IMR-90 (cell line): ENCODE measurements around the gene LAMA2. TPM values are rescaled to one million over a fixed set of nuclear protein-coding genes. Genes with fewer than 3 reads are reported as not detected.
A peak's percentile ranks its signal among the peaks of the same experiment; 100 is the strongest.

ENCODE experiments used
- ATAC-seq: fragments of 200-7000 bp; cut with Tn5 transposase; 2 replicates; pipeline ENCODE4 v1.9.1; 2020; ENCODE audit warnings: low read depth, mild to moderate bottlenecking, moderate library complexity
- BruUV-seq: library from RNA; stranded (reverse); fragments of 400-500 nt; replicated peaks from 2 replicates; lab custom pipeline; 2021; lab: Mats Ljungman, UMichigan
- CTCF ChIA-PET: fragments of 300-600 bp; formaldehyde crosslinking; extraction: SDS; loops from one replicate; lab custom pipeline; 2021; ENCODE audit warnings: antibody characterized with exemption; lab: Yijun Ruan, JAX
- POLR2A ChIA-PET: fragments of 300-600 bp; sonication (Branson Sonifier 250); formaldehyde crosslinking; loops from one replicate; lab custom pipeline; 2022; ENCODE audit warnings: antibody characterized with exemption; ENCODE audit not compliant: unreplicated experiment; lab: Charles Lee
- DNase-seq: peaks from one replicate; pipeline ENCODE4 v3.0.0; 2013
- H2AFZ ChIP-seq: replicated peaks from 2 replicates; pipeline ENCODE3; 2013; ENCODE audit warnings: low read length, mild to moderate bottlenecking; ENCODE audit not compliant: poor library complexity
- H2AK5ac ChIP-seq: 2 replicates; pipeline ENCODE4 v1.6.1; 2013; ENCODE audit warnings: low read depth, low read length, inconsistent platforms
- H2AK9ac ChIP-seq: replicated peaks from 2 replicates; pipeline ENCODE3; 2013; ENCODE audit warnings: mild to moderate bottlenecking, low read depth, low read length, moderate library complexity; ENCODE audit not compliant: poor library complexity
- H2BK120ac ChIP-seq: 2 replicates; pipeline ENCODE4 v1.6.1; 2013; ENCODE audit warnings: low read depth, low read length, inconsistent platforms
- H2BK15ac ChIP-seq: 3 replicates; pipeline ENCODE4 v1.6.1; 2013; ENCODE audit warnings: low read depth, low read length, inconsistent platforms
- H2BK20ac ChIP-seq: 2 replicates; pipeline ENCODE4 v1.6.1; 2013; ENCODE audit warnings: low read depth, mild to moderate bottlenecking, inconsistent platforms, low read length, moderate library complexity
- H2BK5ac ChIP-seq: 2 replicates; pipeline ENCODE4 v1.6.1; 2013; ENCODE audit warnings: mild to moderate bottlenecking, low read depth, low read length, inconsistent platforms; ENCODE audit not compliant: poor library complexity, severe bottlenecking
- H3K14ac ChIP-seq: replicated peaks from 2 replicates; pipeline ENCODE4 v1.6.1; 2013; ENCODE audit warnings: low read depth, low read length, inconsistent platforms
- H3K18ac ChIP-seq: 2 replicates; pipeline ENCODE4 v1.6.1; 2013; ENCODE audit warnings: low read depth, low read length, control low read depth
- H3K23ac ChIP-seq: 2 replicates; pipeline ENCODE4 v1.6.1; 2013; ENCODE audit warnings: low read depth, low read length, inconsistent platforms
- H3K27ac ChIP-seq: 2 replicates; pipeline ENCODE4 v1.5.1; 2013; ENCODE audit warnings: mild to moderate bottlenecking, control low read depth, low read length; ENCODE audit not compliant: insufficient read depth
- H3K27me3 ChIP-seq: 2 replicates; pipeline ENCODE4 v1.6.1; 2013; ENCODE audit warnings: low read length; ENCODE audit not compliant: control insufficient read depth, insufficient read depth
- H3K36me3 ChIP-seq: 2 replicates; pipeline ENCODE4 v1.6.1; 2013; ENCODE audit warnings: low read length, mixed read lengths; ENCODE audit not compliant: control insufficient read depth, insufficient read depth
- H3K4ac ChIP-seq: 2 replicates; pipeline ENCODE4 v1.6.1; 2013; ENCODE audit warnings: low read depth, low read length, inconsistent platforms
- H3K4me1 ChIP-seq: 2 replicates; pipeline ENCODE4 v1.6.1; 2013; ENCODE audit warnings: low read length, mixed read lengths; ENCODE audit not compliant: control insufficient read depth, insufficient read depth
- H3K4me2 ChIP-seq: 2 replicates; pipeline ENCODE4 v1.6.1; 2013; ENCODE audit warnings: low read depth, mild to moderate bottlenecking, control low read depth, low read length, moderate library complexity
- H3K4me3 ChIP-seq: 2 replicates; pipeline ENCODE4 v1.5.1; 2013; ENCODE audit warnings: low read depth, mild to moderate bottlenecking, control low read depth, low read length, moderate library complexity; ENCODE audit not compliant: insufficient read depth
- H3K56ac ChIP-seq: 2 replicates; pipeline ENCODE4 v1.6.1; 2013; ENCODE audit warnings: low read length, inconsistent platforms; ENCODE audit not compliant: insufficient read depth; ENCODE audit errors: extremely low read depth
- H3K79me1 ChIP-seq, 2 experiments: 2 replicates each; pipeline ENCODE4 v1.6.1; 2013; ENCODE audit warnings: low read length in 2 of 2, inconsistent platforms in 1 of 2, low read depth in 1 of 2
- H3K9ac ChIP-seq: 2 replicates; pipeline ENCODE4 v1.6.1; 2013; ENCODE audit warnings: low read depth, low read length, control low read depth
- H3K9me1 ChIP-seq: 2 replicates; pipeline ENCODE4 v1.6.1; 2013; ENCODE audit warnings: low read length, inconsistent platforms; ENCODE audit not compliant: insufficient read depth
- H3K9me3 ChIP-seq: 2 replicates; pipeline ENCODE4 v1.6.1; 2013; ENCODE audit warnings: low read length; ENCODE audit not compliant: control insufficient read depth, insufficient read depth
- H4K20me1 ChIP-seq: 2 replicates; pipeline ENCODE4 v1.6.1; 2013; ENCODE audit warnings: low read length, inconsistent platforms; ENCODE audit not compliant: insufficient read depth
- H4K5ac ChIP-seq: 2 replicates; pipeline ENCODE4 v1.6.1; 2013; ENCODE audit warnings: mild to moderate bottlenecking, low read depth, low read length, control low read depth
- H4K8ac ChIP-seq, 2 experiments: 2 replicates each; pipeline ENCODE4 v1.6.1; 2013; ENCODE audit warnings: low read depth in 2 of 2, low read length in 2 of 2, control low read depth in 1 of 2, inconsistent platforms in 1 of 2
- H4K91ac ChIP-seq: 2 replicates; pipeline ENCODE4 v1.6.1; 2013; ENCODE audit warnings: low read depth, low read length, inconsistent platforms; ENCODE audit not compliant: insufficient read depth
- BHLHE40 ChIP-seq: fragments of 150-350 bp; IDR thresholded peaks from 2 replicates; pipeline ENCODE4 v1.6.1; 2016; ENCODE audit warnings: mild to moderate bottlenecking, low read depth, low read length
- CEBPB ChIP-seq: IDR thresholded peaks from 2 replicates; pipeline ENCODE4 v1.6.1; 2012; ENCODE audit warnings: low read depth, low read length, improper control_type of control experiment
- CHD1 ChIP-seq: IDR thresholded peaks from 2 replicates; pipeline ENCODE4 v1.6.1; 2012; ENCODE audit warnings: low read depth, low read length, improper control_type of control experiment
- MXI1 ChIP-seq: IDR thresholded peaks from 2 replicates; pipeline ENCODE4 v1.6.1; 2012; ENCODE audit warnings: low read depth, mild to moderate bottlenecking, low read length, moderate library complexity, borderline replicate concordance
- RAD21 ChIP-seq: IDR thresholded peaks from 2 replicates; pipeline ENCODE4 v1.6.1; 2012; ENCODE audit warnings: low read length, improper control_type of control experiment
- RFX5 ChIP-seq: IDR thresholded peaks from 2 replicates; pipeline ENCODE4 v1.8.0; 2012; ENCODE audit warnings: low read depth, mild to moderate bottlenecking, low read length, moderate library complexity
- WGBS, 2 experiments: methylation state at CpG; one replicate each; pipeline versions ENCODE4 v1.1.5 to v1.1.7; 2013; ENCODE audit warnings: missing lambda C conversion rate in 2 of 2; ENCODE audit not compliant: insufficient read length in 1 of 2; ENCODE audit errors: extremely low coverage in 2 of 2; 5-methylcytosine and 5-hydroxymethylcytosine counted together
- dilution Hi-C: fragments of 300-500 bp; cut with HindIII; formaldehyde crosslinking; loops from one replicate; pipeline ENCODE4 v1.14.3; 2018; ENCODE audit warnings: low sequenced_read_pairs; ENCODE audit not compliant: unreplicated experiment
- in situ Hi-C: fragments of 300-500 bp; cut with MboI; formaldehyde crosslinking; loops from 3 replicates; pipeline ENCODE4 v1.14.3; 2019; ENCODE audit warnings: low sequenced_read_pairs, inconsistent platforms, mixed read lengths
- intact Hi-C: fragments of 100-400 bp; cut with micrococcal nuclease; formaldehyde crosslinking; loops from 2 replicates; pipeline ENCODE4 v1.10.0; 2022
- polyA plus RNA-seq, 3 experiments: library from polyadenylated mRNA; depleted of rRNA; stranded (reverse); fragments of >200 nt; gene quantifications; 2 replicates each; pipeline ENCODE4 v1.2.3, GENCODE V29; 2012; ENCODE audit warnings: low replicate concordance in 1 of 3
- total RNA-seq: library from RNA; depleted of rRNA; stranded (reverse); fragments of >200 nt; gene quantifications from 2 replicates; pipeline ENCODE4 v1.2.3, GENCODE V29; 2012

LAMA2 gene
- total and polyA plus RNA-seq, 2 of the 4 experiments (the other 2 are of a cell fraction) = 9.9 to 13.3 TPM

- H2AFZ ChIP-seq = no peak overlapping the region
- no peak overlapping the region for H3K9ac ChIP-seq
- ATAC-seq (no peak), DNase-seq (peak; percentile 18)
- no peak overlapping the region for H3K23ac ChIP-seq
- H2BK15ac ChIP-seq = peak overlapping the region; percentile 74; the same call in 2 of the 3 replicates
- intact Hi-C loops = no loop called here
- H4K5ac ChIP-seq = no peak overlapping the region
- H3K27me3 ChIP-seq = no peaks in the 10 kb centered on the region
- ChIA-PET CTCF (no interaction called here), POLR2A (interaction anchor here (0.5 kb wide), 1 partner anchor 347 kb away, joined by 9 read pairs; no protein-coding TSS in a partner anchor)
- no CpG with 5 or more reads among the region's 2 CpGs for WGBS, 2 experiments
- in situ Hi-C loops = loop anchor here (10.0 kb wide), 2 partner anchors 271 to 531 kb away; no protein-coding TSS in a partner anchor
- no peak overlapping the region for H2AK9ac ChIP-seq
- dilution Hi-C loops = no loop called here
- peak overlapping the region; percentile 60; the same call in 1 of the 2 replicates for H4K91ac ChIP-seq
- peaks cover 20% of the 10 kb centered on the region for H3K4me1 ChIP-seq
- no peak overlapping the region for H3K4me3 ChIP-seq
- H2AK5ac ChIP-seq = 0 out of 2 replicates have a peak overlapping the region, but pooled peaks have one; percentile 16
- H2BK120ac ChIP-seq = peak overlapping the region; percentile 65
- H3K18ac ChIP-seq = peak overlapping the region; percentile 77
- H3K79me1 ChIP-seq = no peaks in the 10 kb centered on the region; a peak in 1 of 4 replicates
- H2BK5ac ChIP-seq = peak overlapping the region; percentile 14
- peak overlapping the region in 1 of 2 experiments; percentile 60; a peak in 3 of 4 replicates for H4K8ac ChIP-seq
- peaks cover 3% of the 10 kb centered on the region for H3K9me1 ChIP-seq
- H3K36me3 ChIP-seq = no peaks in the 10 kb centered on the region
- H2BK20ac ChIP-seq = peak overlapping the region; percentile 95
- no TSS peak for BruUV-seq
- H3K4ac ChIP-seq = peak overlapping the region; percentile 55; the same call in 1 of the 2 replicates
- no peaks in the 10 kb centered on the region for H3K9me3 ChIP-seq
- H3K56ac ChIP-seq = no peak overlapping the region
- H3K27ac ChIP-seq = 0 out of 2 replicates have a peak overlapping the region, but pooled peaks have one; percentile 9
- no peaks in the 10 kb centered on the region for H4K20me1 ChIP-seq
- peak overlapping the region; percentile 65 for H3K14ac ChIP-seq
- TF ChIP-seq MXI1 (no peak), CEBPB (peak; percentile 62; the same call in 1 of the 2 replicates), RFX5 (no peak), CHD1 (no peak), BHLHE40 (no peak), RAD21 (no peak)
- H3K4me2 ChIP-seq = no peak overlapping the region
Measured at GRCh38 chr6:129494099-129494498, 611.2 kb downstream of the LAMA2 start.
